Coronary artery (tissue), 2 donors: ENCODE results near the gene MDGA2.

Experiments
- DNase-seq: peaks from one replicate; pipeline ENCODE4 v3.0.0-alpha.2; 2017; ENCODE audit warnings: low spot score
- H3K27ac ChIP-seq, 2 donors: fragments of 200-600 bp; sonication (generic); one replicate each; pipeline ENCODE4 v1.5.1; 2016 to 2019
- H3K4me3 ChIP-seq: fragments of 200-600 bp; sonication (generic); 2 replicates; pipeline ENCODE4 v1.5.1; 2016; ENCODE audit warnings: mild to moderate bottlenecking, moderate library complexity
- CTCF ChIP-seq: fragments of 200-600 bp; sonication (generic); IDR thresholded peaks from one replicate; pipeline ENCODE4 v1.5.1; 2019; ENCODE audit warnings: antibody characterized with exemption

MDGA2 gene

DNA sequence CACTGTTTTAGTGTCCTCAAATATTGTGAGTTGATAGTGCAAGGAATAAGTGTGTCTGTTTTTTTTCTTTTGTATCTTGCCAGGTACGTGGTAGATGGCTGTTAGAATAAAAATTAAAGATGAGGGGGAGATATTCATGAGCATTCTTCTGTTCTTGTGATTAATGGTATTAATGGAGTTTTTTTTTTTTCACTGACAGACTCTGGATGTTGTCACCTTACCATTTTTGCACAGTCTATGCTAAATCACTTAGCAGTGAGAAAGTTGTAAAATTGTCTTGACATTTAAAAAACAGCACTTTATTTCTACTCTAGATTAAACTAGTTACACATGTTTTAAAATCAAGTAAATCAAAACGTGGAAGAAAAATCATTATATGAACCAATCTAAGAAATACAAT, 204.3 kb downstream of the MDGA2 start:
- DNase-seq: no peak
- no peak overlapping the region for H3K27ac ChIP-seq
- H3K4me3 ChIP-seq: no peak overlapping the region
- TF ChIP-seq CTCF: no peak

GRCh38 chr14:47466916-47467315, 208.5 kb downstream of the MDGA2 start:
- H3K27ac ChIP-seq: no peak overlapping the region
- DNase-seq: no peak
- H3K4me3 ChIP-seq: no peak overlapping the region
- no peak for TF ChIP-seq CTCF

DNA sequence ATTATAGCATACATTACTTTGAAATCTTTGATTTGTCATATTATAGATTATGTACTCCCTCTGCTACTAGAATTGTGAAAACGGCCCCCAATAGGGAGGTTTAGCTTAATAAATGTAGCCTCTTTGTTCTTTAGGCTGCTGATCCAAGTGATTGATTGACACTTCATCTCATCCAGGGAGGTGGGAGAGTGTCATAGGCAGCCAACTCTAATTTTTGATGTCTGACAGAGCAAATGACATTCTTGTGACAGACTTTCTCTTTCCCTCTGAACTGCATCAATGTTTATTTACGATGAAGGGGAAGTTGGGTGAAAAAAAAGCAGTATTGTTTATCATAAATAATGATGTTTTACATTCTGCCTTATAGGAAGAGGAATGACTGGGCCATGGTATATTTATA, 221.4 kb downstream of the MDGA2 start:
- Histone ChIP-seq H3K27ac (no peak overlapping the region), H3K4me3 (no peak overlapping the region)
- no peak for DNase-seq
- no peak for TF ChIP-seq CTCF

GRCh38 chr14:47447076-47447475, 228.3 kb downstream of the MDGA2 start:
- DNase-seq: no peak
- H3K27ac ChIP-seq: no peak overlapping the region
- no peak for TF ChIP-seq CTCF
- H3K4me3 ChIP-seq: no peak overlapping the region

DNA sequence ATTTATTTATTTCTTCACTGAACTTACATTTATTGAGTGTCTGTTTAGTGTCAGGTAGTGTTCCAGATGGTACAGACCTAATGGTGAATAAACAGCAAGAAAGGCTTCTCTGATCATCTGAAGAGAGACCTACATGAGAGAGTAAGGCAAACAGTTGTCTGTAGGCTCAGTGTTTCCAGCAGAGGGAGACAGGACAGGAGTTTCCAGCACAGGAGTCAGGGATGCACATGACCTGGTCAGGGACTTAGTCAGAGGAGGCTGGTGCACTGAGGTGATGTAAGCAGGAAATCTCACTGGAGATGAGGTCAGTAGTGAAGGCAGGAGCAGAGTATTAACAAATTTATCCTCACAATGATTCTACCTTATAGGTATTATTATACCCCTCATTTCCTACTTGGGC, 233.2 kb downstream of the MDGA2 start:
- Histone ChIP-seq H3K27ac (no peak overlapping the region), H3K4me3 (no peak overlapping the region)
- DNase-seq: no peak
- TF ChIP-seq CTCF: no peak

DNA sequence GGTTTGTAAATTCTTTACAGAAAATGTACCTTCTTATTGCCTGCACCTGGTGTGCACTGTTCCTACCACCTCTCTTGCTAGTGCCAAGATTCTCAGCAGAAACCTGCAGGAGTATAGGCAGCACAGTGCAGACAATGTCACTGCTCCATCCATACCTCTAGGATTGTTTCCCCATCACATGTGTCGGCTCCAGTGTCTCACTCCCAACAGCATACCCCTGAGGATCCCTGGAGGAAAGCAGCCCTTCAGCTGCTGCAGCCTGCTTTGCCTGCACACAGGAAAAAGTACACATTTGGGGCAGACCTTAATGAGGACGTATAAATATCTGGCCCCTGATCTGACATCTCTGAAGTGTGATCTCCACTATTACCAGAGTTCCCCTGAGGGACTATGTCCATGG, 235.5 kb downstream of the MDGA2 start:
- H3K4me3 ChIP-seq: no peak overlapping the region
- TF ChIP-seq CTCF: no peak
- DNase-seq: no peak
- no peak overlapping the region for H3K27ac ChIP-seq

DNA sequence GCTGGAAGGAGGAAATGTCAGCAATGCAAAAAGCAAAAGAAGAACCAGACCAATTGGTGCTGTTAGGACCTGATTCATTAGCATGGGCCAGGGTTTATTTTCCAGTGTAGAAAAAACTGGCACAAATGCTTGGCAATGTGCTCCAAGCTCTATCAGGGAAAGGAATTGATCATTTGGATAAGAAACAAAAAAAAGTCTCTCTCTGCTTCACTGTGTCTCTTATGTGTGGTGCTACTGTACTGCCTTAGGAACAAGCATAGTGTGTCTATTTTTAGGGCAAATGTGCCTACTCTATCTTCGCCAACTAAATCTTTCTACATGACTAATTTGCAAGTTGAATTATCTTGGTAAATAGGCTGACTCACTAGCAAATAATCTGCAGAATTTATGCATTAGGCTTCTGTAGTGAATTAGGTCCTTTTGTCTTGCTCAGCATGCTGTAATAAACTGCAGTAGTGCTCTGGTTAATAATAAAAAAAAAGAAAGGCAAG, 236.7 kb downstream of the MDGA2 start:
- Histone ChIP-seq H3K27ac (no peak overlapping the region), H3K4me3 (no peak overlapping the region)
- no peak for TF ChIP-seq CTCF
- DNase-seq: no peak
